NCI-H69 (cell line): ENCODE data around the gene PIGW.
A peak's percentile ranks its signal among the peaks of the same experiment; 100 is the strongest.

Experiments used
- DNase-seq: peaks from one replicate; lab custom pipeline; 2025; lab: John Stamatoyannopoulos, UW

PIGW gene, protein sequence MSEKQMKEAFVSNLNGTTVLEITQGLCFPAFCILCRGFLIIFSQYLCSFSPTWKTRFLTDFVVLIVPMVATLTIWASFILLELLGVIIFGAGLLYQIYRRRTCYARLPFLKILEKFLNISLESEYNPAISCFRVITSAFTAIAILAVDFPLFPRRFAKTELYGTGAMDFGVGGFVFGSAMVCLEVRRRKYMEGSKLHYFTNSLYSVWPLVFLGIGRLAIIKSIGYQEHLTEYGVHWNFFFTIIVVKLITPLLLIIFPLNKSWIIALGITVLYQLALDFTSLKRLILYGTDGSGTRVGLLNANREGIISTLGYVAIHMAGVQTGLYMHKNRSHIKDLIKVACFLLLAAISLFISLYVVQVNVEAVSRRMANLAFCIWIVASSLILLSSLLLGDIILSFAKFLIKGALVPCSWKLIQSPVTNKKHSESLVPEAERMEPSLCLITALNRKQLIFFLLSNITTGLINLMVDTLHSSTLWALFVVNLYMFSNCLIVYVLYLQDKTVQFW

DNA sequence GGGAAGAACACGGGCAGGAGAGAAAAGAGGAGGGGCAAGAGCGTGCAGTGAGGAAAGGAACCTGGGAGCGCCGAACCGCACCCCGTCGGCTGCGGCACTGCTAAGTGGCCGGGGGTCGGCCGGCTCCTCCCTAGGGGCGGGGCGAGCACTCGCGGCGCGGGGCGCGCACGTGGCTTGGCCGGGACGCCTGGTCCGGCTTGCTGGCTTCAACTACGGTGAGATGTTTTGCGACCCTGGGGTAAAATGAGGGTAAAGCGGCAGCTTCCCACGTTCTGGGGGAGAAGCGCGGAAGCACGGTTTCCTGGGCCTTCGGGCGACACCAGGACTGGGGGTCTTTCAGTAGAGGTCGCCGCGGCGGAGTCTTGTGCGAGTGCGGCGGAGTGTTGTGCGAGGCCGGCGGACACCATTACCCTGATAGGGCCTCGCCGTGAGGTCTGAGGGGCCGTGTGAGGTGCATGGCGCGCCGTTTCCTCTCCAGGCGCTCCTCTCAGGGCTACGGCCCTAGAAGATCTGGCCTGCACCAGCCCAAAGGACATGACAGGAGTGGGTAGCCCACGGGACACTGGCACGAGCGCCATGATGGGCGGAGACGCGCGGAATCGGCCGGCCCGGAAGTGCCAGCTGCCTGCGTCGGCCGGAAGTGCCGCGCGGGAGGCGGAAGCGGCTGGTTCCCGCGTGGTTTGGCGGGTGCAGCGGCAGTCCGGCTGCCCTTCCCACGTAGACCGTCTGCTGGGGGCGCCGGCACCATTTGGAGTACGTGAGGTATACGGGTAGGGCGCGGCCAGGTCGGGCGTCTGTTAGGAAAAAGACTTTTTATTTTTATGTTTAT lies at the start of gene PIGW, which contains the start of gene MYO19:
TSS of gene PIGW (plus strand) at position 148 of the 829 bp plus-strand sequence. CDS start 2,115 bp downstream, outside the sequence.
TSS of gene MYO19 (minus strand) at position 29 of the 829 bp plus-strand sequence. CDS start 2,330 bp downstream, outside the sequence.
- DNase-seq = peak; percentile 98

DNA sequence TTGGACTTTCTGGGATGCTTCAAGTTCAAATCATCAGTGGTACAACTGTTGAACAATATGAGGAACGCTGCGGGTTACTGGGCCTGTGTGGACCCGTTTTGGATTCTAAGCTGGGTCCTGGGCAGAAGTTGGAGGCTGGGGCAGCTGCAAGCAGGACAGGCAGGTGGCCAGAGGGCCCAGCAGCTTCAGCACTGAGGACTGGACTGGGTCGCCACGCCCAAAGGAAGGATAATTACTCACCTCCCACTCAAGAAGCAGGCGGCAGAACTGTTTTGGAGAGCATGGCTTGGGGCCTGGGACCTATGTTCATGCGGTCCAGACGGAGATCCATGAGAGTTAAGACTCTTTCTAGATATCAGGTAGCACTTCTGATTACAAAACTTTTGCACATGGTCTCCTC lies 49.8 kb upstream of the PIGW start:
- DNase-seq = no peak

DNA sequence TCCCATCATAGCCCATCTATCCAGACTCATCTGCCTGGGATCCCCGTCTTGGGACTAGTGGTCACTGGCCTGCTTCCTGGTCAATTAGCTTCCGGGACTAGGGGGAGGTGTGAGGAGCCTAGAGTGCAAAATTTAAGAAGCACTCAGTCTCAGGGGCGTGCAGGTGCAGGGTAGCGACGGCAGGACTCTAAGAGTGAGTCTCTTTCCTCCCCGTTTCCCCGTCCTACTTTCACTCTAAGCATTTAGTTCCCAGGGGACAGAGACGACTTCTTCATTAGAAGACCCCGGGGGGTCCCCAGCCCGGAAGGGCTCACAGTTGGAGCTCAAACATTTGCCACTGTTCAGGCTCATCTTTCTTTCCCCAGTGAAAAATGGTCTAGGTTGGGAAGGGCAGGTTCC lies 49.0 kb upstream of the PIGW start:
- DNase-seq = peak; percentile 80

DNA sequence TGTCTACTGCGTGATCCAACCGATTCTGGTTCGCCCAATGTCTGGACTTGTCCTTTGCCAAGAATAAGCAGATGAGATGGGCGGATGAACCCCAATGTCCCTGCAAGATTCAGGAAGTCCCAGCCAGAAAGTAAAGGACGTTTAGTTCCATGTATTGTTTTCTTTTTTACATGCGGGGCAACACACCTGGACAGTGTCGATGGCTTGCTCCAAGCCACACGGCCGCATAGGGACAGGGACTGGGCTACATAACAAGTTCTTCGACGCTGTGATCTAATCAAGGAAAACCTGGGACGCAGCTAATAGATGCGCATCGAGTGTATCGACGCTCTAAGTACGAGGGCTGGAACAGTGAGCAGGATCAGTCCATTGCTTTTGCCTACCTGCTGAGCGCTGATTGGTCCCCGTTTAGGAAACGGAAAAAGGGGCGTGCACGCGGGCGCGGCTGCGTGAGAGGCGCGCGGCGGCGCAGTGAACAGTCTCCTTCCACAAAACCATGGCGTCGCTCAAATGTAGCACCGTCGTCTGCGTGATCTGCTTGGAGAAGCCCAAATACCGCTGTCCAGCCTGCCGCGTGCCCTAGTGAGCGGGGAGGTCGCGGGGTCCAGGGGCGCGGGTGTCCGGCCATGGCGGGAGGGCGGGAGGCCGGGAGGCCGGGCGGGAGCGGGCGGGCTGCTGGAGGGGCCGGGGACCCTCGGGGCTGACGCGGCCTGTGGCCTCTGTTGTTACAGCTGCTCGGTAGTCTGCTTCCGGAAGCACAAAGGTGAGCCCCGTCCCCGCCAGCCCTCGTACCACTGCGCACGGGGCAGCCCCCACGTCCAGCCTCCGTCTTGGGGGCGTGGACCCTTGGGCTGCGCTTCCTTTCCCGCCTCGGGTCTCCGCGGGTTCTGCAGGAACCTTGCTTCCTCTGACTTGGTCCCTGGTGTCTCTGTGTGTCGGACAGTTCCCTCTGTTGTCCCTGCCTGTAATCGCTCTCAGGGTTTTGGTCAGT lies 48.3 kb upstream of the PIGW start, which contains the start of gene ZNHIT3:
TSS of gene ZNHIT3 (plus strand) at position 478 of the 991 bp plus-strand sequence. CDS start at position 497, 19 bp downstream.
- DNase-seq = peak; percentile 98

DNA sequence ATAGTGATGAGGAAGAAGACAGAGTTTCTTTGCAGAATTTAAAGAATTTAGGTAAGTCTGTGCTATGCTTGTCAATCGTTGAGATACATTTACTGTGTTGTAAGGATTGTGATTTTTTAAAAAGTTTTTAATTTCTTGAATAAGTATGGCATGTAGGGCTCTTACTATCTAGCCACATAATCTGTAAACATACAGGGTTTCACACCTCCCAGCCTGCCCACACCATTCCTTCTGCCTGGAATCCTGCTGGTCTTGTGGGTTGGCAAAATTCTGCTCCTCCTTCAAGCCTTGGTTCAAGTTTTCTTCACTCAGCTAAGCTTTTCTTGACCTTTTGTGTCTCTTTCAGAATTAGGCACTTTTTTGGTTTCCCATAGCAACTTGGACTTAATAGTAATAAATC lies 40.8 kb upstream of the PIGW start:
- DNase-seq = no peak

DNA sequence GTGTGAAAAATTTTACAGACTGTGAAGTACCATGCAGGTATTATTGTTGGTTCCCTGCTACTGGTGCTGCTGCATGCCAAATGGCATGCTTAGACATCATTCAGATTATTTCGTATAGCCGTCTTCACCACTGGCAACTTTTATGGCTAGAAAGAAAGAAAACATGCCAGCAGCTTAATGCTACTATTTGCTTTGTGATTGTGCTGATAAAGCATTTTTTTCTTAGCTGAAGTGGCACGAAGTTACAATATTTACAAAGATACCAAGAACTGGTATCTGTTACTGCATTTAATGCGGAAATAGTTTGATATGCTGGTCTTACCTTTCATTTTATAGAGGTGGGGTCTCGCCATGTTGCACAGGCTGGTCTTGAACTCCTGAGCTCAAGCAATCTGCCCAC lies 40.1 kb upstream of the PIGW start:
- DNase-seq = no peak

DNA sequence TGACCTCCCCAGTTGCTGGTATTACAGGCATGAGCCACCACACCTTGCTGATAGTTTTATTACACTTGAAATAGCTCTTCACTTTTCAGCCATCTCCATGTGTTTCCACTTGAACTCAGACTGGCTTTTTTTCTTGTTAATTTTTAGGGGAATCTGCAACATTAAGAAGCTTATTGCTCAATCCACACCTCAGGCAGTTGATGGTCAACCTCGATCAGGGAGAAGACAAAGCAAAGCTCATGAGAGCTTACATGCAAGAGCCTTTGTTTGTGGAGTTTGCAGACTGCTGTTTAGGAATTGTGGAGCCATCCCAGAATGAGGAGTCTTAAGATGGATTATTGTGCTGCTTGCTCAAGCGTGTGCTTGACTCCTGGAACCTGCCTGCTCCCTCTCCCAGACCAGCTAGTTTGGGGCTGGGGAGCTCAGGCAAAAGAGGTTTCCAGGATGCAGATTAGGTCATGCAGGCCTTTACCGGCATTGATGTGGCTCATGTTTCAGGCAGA lies 39.7 kb upstream of the PIGW start:
- DNase-seq = no peak

DNA sequence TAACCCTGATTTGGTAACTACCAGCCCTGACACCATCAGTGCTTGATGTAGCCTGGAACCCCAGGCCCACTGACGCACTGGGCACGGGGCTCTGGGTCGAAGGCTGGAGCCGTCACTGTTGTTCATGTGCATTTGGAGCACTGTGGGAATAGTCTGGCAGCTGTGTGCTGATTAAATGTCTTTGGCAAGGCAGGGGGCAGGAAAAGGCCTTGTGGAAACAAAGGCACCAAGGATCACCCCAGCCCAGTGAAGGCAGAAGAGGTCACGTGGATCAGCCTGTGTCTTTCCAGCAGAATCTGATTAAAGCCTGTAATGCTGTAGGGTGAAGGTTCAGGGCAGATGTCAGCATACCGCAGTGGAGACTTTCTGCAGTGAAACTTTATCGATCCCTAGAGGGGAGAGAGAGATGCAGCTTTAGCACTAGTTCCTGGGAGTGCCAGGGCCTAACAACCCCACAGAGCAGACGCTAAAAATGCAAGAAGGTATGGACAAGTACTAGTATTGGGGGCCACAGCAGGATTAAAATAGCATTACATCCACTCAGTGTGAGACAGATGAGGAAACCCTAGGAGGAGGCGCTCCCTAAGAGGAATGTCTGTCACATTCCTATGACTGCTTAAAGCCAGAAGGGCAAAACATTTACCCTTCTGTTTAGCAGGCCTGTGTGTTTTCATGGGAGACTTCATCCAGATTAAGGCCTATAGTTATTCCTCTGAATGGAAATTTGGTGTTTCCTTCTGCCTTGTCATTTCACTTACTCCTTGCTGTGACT lies 38.6 kb upstream of the PIGW start:
- DNase-seq = no peak

DNA sequence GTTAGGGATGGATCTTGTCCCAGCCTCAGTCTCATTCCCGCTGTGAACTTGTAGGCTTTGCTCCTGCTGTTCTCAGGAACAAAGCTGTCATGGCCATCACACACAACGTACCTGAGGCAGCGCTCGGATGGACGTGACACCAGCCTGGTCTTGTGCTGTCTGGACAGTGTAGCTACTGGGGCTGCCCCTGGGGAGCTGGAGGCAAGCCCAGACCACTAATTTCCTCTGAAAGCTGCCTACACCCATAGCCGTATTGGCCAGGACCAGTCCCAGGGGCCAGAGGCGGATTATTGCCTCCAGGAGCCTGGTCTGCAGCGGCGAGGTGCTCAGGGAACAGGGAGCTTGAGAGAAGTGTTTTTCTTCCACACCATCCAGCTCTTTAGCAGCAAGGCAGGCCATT lies 36.6 kb upstream of the PIGW start:
- no peak for DNase-seq

DNA sequence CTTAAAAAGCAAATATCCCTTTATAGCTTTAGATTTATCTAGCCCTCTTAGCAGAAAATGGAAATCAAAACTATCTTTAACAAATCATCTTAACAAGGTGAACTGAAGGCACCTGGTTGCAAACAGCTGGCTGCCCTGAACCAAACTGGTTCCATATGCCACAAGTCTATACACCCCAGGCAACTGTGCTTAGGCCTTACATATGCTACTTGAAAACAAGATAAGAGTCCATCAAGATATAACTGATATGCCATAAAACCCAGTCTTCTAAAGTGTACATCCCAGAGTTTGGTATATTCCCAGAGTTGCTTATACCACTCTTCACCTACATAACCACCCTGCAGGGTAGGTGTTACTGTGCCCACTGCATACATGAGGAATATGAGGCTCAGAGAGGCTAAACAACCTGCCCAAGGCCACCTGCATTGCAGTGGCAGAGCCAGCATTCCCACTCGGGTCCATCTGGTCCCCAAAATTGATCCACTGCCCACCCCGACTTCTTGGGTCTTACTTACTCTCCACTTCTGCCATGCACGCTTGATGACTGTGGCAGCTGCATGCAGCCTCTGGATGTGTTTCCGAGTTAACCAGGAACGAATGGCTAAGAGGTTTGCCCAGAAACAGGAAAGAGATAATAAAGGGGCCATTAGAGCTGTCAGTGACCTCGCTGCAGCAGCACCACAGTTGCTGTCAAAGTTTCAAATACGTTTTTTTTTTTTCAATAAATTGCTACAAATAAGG lies 36.1 kb upstream of the PIGW start:
- DNase-seq = no peak

DNA sequence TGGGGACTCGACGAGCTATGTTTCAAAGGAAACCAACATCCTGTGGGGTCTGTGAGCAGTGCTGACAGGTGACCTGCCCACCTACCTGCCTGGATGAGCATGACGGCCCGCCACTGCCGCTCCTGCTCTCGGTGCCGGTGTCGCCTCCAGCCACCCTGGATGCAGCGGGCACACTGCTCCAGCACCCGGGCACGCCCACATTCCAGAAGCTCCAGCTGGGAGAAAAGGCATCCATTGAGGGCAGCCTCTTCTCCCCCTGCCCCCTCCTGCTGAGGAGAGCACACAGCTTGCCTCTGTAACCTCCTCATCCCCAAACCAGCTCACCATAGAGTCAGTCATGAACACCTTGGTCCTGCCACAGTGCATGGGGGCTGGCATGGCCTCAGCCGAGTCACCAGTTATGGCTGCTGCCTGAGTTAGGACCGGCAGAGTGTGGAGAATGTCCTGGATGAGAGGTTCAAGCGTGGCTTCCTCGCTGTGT lies 34.0 kb upstream of the PIGW start:
- no peak for DNase-seq

DNA sequence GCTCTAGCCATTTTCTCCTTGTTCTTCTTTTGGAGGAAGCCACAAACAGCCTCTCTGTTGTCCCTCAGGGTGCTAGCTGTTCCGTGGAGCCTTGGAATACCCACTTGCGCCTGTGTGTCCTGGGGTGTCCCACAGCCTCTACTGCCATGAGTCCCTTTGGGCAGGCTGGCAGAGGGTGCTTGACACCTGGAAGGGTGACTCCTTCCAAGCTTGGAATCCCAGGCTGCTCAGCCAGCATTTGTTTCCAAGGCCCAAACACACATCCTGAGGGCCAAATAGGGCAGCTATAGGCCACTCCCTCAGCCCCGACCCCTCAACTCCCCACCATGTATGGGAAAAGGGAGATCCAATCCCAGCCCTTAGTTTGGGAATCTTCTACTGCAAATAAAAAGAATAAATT lies 33.4 kb upstream of the PIGW start:
- DNase-seq = no peak

DNA sequence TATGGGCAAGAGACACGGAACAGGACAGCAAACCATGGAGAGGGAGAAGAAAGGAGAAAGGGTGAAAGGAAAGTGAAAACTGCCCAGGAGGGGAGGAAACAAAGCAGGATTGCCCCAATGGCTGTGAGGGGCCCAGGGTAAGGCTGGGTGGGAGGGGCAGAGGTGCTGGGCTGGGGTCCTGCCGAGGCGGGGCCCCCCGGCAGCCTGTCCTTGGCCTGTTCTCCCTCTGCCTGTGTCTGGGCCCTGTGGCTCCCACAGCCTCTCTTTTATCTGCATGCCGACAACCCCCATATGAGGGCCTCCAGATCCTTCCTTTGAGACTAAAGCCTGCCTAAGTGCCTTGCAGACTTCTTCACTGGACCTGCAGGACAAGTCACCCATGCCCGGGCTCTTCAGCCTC lies 32.8 kb upstream of the PIGW start:
- no peak for DNase-seq

DNA sequence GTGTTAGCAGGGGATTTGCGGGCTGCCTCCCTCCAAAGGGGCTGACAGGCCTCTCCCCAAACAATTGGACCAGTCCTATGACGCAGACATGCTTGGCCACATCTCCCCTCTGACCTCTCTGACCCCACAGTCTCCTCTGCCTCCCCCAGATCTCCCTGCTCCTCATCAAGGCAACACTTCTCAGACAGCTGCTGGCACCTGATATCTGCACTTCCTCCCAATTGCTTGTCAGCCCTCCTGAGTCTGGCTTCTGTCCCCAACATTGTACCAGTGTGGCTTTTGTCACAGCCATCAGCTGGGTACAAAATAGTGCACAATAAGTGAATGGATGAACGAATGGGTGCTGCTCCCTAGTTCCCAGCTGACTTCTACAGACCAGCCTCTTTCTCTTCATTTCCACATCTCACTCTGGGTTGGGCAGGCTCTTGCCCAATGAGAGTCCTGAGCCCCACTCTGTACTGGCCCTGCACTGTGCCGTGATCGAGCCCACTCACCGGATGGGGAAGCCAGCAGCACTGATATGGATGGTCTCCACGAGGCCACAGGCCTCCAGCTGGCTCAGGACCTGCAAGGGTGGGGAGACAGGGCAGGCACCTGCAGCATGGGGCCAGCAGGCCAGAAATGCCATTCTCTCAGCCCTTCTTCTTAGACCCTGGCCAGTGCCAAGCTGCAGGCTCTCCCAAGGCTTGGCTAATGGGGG lies 31.2 kb upstream of the PIGW start:
- no peak for DNase-seq

DNA sequence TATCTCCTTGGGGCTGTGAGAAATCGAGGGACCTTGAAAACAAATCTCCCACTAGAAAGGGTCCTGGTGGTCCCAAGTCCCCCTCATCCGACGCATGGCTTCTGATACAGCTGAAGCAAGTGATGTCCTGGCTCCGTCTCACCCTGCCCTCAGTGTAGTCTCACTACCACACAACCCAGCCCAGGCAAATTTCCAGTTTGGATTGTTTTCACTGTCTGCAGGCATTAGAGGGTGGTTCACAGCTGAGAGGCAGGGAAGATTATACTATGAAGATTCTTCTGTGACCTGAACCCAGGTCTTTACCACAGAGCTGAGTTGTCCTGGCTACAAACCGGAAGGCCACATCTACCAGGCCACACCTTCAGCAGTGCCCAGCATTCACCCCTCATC lies 30.6 kb upstream of the PIGW start:
- no peak for DNase-seq

DNA sequence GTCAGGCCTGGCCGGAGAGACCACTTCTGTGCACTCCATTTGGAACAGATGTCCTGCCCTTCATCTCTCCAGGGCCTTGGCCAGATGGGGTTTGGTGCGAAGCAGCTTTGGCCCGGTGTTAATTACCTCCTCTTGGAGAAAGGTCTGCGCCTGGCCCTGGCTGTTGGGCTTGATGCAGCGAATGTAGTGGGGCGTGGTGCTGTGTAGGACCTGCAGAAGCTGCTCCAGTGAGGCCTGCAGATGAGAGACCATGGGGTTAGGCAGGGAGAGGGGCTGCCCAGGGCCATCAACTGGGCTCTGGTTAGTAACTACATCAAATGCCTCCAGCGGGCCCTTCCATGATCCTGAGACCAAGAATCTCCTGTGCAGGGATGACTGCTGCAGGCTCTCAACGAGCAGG lies 29.6 kb upstream of the PIGW start:
- no peak for DNase-seq

DNA sequence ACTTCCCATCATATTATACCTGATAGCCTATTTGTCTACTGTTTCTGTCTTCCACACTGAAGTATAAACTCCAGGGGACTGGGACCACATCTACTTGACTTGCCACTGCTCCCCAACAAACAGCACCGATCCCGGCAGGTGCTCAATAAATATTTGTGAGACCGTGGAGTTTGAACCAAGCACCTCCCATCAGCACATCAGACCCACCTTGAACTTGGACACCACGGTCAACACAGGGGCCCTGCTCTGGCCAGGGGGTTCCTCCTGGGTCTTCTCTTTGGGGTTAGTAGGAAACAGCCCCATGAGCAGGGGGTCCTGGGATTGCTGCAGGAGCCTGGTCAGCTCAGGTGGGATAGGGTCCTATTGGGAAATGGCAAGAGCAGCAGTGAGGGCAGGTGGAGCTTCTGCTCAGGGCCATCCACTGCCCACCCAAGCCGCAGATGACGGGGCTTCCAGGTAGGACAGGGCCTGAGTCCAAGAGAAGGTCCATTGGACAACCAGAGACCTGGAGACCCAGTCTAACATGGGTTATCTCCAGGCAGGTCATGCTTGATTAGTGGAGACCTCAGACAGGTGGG lies 28.4 kb upstream of the PIGW start:
- no peak for DNase-seq

DNA sequence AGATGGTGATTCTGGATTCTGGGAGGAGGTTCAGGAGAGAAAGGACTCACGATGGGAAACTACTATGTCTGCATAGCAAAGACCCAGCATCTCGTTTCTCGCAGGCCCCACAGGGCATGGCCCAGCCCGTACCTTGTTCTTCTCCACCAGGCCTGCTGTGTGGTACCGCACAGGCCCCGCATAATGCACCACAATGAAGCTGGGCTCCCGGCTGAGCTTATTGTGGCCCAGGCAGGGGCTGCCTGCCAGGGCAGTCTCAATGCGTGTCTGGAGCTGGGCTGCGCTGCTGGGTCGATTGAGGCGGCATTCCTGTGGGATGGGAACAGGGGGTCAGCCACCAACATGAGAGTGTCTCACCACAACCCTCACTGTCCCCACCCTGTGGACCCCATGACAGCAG lies 28.0 kb upstream of the PIGW start:
- DNase-seq = no peak

DNA sequence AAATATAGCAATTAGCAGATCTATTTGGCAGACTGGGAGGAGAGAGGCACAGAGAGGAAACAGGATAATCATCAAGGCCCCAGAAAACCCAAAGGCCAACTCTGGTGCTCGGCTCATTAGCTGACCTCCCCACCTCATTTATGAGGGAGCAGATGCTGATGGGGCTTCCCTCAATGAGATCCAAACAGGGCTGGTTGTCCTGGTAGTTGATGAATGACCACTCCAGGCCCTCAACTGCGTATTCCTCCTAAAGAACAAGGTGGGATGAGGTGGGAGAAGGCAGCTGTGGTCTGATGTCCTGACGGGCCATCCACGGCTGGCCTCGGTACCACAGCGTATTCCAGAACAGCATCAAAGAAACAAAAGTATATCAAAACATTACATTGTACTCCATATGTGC lies 27.5 kb upstream of the PIGW start:
- DNase-seq = no peak
